GM18511 (cell line): ENCODE results near the gene PIP5KL1.

Experiments
- ATAC-seq: cut with Tn5 transposase; IDR thresholded peaks from one replicate; pipeline ENCODE4 v1.9.1; 2021; ENCODE audit warnings: mild to moderate bottlenecking, moderate library complexity; ENCODE audit not compliant: unreplicated experiment

The PIP5KL1 gene, protein sequence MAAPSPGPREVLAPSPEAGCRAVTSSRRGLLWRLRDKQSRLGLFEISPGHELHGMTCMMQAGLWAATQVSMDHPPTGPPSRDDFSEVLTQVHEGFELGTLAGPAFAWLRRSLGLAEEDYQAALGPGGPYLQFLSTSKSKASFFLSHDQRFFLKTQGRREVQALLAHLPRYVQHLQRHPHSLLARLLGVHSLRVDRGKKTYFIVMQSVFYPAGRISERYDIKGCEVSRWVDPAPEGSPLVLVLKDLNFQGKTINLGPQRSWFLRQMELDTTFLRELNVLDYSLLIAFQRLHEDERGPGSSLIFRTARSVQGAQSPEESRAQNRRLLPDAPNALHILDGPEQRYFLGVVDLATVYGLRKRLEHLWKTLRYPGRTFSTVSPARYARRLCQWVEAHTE

DNA sequence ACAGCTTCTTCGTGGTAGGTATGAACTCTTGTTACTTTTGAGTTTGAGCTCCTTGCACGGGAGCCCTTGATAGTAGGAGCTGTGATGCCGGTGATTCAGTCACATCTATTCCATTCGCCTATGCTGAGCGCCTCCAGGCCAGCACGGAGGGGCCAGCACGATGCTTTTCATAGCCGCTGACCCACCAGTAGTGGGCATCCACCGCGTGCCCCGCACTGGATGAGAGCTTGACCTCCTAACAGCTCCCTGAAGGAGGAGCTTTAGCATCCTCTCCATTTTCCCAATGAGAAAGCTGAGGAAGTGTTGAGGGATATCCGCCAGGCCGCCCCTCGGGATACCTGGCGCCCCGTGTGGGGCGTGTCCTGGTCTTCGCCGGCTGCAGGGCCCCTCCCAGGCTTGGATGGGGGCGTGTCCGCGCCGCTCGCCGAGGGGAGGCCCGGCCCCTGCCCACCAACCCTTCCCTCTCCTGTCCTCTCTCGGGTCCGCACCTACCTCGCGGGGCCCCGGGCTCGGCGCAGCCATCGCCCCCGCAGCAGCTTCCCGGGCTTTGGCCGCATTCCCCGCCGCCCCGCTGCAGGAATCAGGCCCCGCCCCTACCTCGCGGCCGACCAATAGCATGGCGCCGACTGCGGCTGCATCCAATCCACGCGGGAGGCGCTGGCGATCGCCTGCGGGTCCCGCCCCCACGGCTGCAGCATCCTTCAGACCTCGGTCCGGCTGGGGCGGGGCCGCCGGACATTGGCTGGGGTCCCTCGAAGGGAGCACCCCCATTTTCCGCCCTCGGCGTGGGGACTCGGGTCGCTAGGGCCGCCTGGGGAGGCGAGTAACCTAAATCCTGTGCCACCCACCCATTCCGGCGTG, at the start of gene PIP5KL1:
Gene PIP5KL1 (minus strand): TSS at position 547 of the 861 bp plus-strand sequence. CDS start 25 bp downstream, at position 522.
- peak; percentile 78 for ATAC-seq

DNA sequence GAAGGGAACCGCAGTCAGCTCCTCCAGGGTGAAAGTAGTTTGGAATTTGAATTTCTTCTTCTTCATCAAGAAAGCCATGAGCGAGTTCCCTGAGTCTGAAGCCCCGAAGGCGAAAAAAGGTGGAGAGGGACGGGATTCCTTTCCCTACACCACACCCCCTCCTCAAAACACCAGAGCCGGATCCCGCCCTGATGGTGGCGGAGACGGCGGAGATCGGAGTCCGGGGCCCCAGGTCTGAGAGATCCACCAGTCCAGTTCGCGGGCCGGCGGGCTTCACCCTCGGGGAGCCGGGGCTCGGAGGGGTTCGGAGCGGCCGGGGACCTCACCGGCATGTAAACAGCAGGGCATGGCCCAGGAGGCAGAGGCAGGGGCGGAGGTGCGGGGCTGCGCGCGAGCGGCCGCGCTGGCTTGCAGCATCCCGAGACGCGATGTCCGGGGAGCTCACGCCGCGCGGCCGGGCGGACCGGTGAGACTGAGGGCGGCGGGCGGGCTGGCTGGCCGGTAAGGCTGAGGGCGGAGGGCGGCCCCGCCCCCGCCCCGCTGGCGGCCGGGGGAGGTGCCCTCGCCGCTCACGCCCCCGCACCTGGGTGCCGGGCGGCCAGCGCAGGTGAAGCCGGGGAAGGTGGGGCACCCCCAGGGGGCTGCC, 49.6 kb upstream of the PIP5KL1 start:
- peak; percentile 38 for ATAC-seq

DNA sequence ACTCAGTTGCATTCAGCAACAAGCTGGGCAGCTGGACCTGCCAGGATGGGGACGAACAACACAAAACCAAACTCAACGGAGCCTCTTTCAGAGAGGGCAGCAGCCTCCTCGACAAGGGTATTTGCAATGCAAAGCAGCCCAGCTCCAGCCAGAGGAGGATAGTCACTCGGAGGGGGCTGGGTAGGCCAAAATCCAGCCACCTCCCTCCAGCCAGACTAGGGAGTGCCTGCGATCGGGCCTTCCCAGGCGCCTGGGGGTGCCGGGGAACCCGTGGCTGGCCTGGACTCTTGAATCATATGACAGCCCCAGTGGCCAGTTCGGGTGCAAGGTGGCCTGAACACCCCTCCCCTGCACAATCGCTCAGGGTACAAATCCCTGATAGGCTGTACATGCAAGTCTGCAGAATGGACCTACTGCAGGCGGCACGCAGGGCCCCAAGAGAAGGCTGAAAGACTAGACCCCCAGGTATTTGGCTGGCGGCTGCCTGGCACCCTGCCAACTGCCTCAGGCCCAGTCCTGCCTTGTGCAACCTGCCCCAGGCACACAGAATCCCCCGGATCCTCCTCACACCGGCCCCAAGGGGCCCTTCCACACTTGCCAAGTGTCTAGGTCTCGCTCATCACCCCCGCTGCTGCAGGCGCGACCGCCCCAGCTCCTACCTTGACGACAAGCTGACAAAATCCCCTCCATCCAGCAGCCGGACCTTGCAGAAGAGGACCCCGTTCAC, 48.9 kb upstream of the PIP5KL1 start:
- no peak for ATAC-seq

DNA sequence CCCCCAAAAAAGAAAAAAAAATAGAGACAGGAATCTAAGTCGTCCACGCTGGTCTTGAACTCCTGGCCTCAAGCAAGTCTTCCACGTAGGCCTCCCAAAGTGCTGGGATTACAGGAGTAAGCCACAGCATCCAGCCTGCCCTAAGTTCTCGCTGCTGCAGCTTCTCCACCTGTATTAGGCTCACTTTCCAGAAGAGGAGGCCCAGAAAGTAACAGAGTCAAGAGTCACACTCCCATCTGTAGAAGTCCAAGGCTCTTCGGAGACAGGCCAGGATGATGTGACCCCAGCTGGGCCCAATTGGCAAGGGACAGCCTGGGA, 48.4 kb upstream of the PIP5KL1 start:
- ATAC-seq, result no peak

DNA sequence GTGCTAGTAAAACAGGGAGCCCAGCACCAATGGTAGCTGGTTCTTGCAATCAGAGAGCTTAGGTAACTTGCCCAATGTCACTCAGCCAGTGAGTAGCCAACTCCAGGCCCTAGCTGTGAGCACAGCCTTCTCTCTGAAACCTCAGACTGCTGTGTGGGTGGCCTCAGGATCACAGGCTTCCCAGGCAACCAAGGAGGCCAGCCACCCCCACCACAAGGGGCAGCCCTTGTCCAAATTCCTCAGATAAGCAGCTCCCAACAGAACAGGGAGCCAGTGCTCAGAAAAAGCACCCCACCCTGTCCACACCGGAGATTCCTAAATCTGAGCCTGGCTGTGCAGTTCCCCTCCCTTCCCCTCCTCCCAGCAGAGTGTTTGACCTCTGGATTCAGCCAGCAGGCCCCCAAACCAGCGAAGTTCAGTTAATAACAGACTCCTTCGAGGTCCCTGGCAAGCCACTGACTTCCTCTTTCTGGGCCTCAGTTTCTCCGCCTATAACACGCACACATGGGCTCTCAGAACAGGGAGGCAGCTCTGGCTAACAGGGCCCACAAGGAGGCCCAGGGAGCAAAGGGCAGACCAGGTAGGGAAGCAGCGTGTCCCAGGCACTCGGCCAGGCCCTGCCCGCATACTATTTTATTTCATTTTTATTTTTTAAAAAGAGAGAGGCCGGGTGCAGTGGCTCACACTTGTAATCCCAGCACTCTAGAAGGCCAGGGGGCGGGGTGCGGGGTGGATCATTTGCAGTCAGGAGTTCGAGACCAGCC, 47.5 kb upstream of the PIP5KL1 start:
- no peak for ATAC-seq

DNA sequence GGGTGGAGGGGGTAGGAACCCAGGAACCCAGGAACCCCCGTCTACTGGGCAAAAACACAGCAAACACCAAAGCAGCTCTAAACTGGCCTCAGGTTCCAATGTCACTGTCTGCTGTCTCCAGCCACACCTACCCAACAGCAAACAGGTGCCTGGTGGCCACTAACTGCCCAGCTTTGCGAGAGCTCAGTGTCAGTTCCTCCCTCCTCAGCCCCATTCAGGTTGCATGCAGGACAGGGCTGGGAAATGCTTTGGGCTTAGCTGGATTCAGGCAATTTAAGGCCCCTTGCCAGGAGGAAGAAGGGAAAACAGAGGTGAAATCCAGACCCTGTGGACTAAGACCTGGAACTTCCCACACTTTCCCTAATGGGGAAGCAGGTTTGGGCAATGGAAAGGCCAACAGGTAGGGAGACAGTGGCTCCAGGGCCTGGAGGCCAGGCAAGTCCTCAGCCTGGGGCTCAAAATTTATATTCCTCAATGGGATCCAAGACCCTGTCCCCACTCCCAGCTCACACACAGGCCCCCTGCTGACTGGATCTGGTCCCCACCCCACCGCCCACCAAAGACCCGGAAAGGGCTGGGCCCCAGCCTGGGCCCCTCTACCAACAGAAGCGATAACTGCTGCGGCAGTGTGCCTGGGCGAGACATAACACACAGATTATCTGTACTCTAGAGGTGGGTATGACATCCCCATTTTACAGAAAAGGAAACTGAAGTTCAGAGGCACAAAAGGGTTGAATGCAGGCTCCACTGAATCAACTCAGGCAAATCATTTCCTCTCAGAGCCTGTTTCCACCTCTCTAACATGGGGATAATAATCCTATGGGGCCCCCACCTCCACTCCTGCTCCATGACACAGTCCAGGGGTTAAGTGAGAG, 46.7 kb upstream of the PIP5KL1 start:
- ATAC-seq, result no peak

DNA sequence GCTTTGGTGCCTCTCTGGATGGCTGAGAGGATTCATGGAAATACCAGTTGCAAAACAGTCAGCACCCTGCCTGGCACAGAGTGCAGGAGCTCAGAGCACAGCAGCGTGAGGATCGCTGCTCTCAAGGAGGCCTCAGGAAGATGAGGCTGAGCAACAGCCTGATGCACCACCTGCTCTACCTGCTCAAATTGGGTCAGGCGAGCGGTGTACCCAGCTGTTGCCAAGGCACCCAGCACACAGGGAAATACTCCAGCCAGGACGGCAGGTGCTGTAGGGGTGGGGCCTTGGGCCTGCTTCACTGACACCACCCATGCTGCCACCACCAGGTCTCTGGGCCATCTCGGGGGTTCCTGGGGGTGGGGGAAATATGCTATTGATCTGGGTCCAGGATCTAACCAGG, 45.9 kb upstream of the PIP5KL1 start:
- ATAC-seq, result no peak

DNA sequence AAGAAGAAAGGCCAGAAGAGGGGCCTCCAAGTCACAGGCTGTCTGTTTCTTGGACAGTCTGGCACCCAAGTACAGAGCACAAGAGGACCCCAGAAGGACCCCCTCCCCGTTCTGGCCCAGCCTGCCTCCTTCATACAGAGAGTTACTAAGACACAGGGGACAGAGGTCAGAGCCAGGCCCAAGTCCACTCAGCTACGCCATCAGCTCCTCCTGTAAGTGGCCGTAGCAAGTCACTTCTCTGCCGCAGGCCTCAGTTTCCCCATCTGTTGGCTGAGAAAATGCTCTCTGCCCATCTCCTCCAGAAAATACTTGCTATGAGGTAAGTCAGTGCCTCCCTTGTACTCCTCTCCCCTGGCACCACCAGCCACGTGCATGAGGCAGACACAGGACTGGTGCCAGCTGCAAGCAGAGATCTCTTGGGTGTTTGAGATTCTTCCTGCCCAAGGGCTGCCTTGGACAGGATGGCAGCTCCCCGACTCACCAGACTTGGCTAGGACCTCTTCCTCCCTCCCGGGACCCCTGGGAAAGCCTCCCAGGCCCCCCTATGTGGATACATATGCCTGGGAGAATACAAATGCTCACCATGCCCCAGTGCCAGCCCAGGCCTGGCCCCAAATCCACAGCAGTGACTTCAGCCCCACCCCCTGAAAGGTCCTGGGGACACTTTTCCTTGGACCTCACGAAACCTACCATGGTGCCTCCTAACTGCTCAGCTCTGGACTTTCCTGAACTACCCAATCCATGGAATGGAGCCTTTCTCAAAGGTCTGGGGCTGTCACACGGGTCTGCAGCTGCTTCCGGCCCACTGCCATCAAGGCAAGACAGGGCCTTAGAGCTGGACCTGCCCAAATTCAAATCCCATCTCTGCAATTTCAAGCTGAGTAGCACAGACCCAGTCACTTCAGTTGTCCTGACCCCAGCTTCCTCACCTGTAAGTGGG, 45.1 kb upstream of the PIP5KL1 start:
- ATAC-seq, result no peak

DNA sequence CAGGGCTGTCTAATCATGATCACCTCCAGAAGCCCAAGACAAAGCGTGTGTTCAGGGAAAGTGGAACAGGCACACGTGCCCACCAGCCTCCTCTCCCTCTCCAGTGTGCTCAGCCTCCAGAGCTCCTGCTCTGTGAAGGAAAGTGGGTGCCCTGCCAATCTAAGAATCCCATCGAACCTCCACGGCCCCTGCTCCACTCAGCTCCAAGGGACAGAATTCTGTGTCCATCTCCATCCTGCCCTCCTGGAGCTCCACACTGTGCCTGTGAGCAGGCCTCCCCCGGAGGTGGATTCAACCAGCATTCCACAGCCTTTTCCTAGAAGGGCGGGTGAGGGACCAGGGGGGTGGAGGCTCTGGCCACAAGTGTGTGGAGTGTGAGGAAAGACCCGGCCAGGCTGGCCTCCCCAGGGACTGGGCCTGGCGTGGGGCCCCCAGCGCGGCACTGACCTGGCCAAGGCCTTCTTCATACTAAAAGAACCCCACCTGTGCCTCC, 44.2 kb upstream of the PIP5KL1 start:
- no peak for ATAC-seq

DNA sequence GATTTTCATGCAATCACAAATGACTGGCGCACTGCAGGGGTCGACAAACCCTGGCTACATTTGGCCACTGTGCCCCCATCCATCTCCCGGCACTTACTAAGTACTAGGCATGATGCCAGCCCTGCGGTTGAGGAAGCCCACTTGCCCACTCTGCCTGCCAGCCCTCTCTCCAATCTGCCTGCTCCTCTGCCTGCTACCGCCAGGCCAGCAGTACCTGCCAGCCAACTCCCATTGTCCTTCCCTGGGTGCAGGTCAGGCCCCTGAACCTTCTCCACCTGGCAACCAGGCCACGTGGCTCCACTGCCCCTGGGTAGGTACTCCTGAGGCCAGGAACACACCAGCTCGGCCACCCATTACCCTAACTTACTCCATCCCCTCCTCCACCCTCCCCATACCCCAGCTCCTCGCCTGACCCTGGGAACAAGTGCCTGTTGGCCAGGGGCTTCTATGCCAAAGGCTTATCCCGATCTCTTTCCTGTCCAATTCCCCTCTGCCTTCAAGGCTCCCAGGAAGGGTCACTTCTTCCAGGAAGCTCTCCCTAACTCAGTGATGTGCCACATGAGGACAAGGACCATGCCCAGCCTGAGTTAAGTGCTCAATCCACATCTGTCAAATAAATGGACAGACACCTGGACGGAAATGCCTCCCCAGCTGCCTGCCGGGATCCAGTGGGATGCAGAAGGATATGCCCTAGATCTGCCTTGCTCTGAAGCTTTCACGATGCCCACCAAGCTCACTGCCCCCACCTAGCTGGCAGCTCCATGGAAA, 43.6 kb upstream of the PIP5KL1 start:
- no peak for ATAC-seq

DNA sequence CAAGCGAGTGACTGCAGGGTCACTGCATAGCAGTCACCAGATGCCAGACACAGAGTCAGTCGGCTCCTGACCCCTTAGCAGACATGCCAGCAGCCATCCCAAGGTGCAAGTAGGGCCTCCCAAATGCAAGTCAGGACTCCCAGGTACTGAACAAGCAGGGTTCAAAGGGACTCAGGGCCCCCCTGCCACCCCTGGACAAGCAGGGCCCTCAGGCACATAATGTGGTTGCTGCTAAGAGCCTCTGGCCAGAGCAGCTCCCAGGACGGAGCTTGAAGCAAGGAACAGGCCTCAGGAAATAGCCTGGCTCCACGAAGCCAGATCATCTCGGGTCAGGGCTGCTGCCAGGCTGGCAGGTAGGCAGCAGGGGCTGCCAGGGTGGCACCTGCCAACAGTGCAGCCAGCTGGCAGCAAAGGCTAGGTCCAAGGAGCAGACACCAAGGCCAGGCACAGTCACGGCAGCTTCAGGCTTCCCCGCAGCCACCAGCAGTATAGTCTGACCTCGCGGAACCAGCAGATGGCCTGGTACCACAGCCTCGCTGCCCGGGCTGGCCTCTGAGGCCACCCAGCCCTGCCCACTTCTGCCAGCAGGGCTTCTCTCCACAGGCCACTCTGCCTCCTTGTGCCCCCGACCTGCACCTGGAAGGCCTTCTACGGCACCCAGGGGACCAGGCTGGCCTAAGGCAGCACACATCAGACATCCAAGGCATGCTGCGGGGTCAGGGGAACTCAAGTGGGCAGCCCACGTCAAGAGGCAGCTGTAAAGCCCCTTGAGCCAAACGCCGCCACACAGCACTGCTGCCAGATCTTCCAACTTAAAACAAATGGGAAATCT, 42.8 kb upstream of the PIP5KL1 start:
- no peak for ATAC-seq

DNA sequence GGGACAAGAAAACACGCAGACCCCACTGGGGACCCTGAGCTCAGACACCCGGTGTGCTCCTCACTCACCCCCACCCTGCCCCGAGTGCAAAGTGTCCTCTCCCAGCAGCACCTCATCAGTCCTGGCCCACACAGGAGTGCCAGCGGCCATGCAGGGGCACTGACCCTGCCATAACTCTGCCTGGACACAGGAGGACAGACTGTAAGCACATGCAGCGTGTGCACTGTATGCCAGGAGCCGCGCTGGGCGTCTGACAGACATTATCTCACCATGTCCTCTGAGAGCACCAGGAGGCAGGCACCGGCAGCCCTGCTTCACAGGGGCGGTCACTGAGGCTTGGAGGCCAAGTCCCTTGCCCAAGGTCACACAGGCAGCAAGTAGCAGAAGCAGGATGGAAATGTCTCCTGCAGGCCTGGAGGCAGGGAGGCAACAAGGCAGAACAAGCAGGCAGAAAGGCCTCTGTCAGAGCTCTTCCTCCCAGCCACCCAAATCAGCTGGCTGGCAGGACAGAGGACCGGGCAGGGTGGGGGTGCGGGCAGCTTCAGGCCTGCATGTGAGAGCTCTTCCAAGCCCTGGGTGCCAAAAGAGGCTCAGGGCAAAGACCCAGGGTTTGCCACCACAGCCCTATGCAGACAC, 41.8 kb upstream of the PIP5KL1 start:
- no peak for ATAC-seq

DNA sequence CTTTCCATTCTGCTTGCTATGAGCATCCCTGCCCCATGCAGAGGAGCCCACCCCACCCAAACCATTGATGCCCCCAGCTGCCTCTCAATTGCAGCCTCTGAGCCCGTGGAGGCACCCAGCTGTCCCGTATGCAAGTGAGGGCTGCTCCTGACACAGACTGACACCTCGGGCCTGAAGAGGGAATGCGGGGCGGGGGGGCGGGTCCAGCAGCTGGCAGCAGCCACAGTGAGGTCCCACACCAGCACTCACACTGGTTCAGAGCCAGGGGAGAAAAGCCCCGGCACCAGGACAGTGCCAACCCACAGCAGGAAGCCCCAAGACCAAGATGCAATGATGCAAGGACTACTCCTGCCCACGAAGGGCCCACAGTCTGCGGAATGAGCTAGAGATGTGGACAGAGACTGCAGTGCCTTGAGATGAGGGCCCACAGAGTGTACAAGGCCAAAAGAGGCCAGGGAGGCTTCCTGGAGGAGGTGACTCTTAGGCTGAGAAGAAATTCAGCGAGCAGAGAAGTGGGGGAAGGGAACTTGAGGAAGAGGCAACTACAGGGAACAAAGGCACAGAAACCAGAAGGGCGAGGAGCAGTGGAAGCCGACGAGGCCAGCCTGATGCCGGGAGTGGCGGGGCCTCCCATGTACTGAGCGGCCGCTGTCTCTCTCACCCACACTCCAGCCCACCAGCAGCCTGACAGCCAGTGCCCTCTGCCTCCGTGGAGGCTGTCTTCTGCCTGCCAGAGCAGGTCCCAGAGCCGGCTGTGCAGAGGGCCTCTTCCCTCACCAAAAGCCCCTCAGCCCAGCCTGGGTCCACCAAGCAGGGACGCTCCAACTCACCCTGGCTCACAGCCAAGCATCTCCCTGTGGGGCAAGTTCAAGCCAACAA, 41.0 kb upstream of the PIP5KL1 start:
- no peak for ATAC-seq

DNA sequence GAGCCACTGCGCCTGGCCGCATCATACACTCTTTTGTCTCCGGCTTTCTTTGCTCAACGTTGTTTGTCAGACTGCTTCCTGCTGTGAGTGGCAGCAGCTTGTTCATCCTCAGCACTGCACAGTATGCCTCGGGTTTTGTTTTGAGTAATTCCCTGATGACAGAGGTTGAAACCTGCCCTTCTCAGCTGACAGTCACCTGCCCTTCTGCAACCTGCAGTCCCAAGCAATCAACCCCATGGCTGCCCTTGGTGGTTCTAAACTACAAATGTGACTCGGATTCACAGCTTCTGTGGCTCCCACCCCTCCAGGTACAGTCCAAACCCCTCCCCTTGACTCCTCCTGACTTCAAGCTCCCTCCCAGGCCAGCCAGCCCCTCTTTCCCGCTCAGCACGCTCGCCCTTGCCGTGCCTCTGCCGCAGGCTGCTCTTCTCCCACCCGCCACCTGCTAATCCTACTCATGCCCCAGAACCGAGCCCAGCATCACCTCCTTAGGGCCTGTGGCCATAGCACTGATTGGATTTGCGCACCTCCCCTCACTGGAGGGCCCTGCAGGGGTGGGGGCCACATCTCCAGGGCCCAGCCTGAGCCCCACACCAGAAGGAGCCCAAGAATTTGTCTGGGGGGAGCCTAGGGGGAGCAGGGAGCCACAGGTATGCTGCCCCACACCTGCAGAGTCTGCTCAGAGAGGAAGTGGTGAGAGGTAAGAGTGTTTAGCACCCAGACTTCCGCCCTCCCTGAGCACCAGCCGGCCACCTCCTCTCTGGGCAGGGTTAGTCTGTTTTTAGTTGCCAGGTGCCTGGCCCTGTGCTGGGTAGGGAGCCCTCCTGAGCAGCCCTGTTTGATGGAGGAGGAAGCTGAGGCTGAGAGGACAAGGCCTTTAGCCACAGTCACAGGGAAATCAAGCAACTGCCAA, 40.1 kb upstream of the PIP5KL1 start:
- peak; percentile 87 for ATAC-seq
